Measurements from ENCODE around the gene SCNN1A.

SCNN1A gene

DNA sequence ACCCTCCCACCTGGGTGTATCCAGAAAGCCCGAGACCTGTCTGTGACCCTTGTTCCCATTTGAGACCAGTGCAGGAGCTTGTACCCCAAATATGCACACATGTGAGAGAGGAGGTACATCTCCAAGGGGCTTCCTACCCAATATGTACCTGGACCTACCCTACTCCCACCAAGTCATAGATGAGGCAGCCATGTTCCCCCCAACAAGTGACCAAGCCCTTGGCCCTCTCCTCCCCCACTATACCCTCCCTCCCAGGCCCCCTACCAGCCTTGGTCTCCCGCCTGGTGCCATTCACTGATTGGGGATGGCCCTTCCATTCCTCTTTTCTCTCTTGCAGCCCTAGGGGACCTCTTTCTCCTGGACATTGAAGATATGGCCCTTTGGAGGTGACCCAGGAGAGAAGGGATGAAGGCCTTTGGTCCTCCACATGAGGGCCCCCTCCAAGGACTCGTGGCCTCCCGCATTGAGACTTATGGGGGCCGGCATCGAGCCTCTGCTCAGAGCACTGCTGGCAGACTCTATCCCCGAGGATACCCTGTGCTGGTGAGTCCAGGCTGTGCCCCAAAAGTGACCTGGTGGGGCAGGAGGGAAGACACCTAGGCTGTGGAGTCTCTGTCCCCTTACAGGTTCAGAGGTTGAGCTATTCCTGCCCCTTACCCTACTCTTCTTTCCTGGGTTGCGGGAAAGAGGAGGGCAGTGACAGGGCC lies 63.4 kb downstream of the SCNN1A start:
- H3K27me3 ChIP-seq (ENCODE audit: insufficient read depth, poor library complexity, severe bottlenecking): no peaks in the 10 kb centered on the region
- H3K4me1 ChIP-seq (ENCODE audit: insufficient read depth, poor library complexity, severe bottlenecking): peaks cover 20% of the 10 kb centered on the region
- ATAC-seq (ENCODE audit: low read depth) (no peak), DNase-seq (ENCODE audit: low spot score) (no peak)
- H3K27ac ChIP-seq (ENCODE audit: poor library complexity, severe bottlenecking): peak overlapping the region; percentile 68
- no peaks in the 10 kb centered on the region for H3K36me3 ChIP-seq (ENCODE audit: low read depth)
- TF ChIP-seq, protein P1, sequence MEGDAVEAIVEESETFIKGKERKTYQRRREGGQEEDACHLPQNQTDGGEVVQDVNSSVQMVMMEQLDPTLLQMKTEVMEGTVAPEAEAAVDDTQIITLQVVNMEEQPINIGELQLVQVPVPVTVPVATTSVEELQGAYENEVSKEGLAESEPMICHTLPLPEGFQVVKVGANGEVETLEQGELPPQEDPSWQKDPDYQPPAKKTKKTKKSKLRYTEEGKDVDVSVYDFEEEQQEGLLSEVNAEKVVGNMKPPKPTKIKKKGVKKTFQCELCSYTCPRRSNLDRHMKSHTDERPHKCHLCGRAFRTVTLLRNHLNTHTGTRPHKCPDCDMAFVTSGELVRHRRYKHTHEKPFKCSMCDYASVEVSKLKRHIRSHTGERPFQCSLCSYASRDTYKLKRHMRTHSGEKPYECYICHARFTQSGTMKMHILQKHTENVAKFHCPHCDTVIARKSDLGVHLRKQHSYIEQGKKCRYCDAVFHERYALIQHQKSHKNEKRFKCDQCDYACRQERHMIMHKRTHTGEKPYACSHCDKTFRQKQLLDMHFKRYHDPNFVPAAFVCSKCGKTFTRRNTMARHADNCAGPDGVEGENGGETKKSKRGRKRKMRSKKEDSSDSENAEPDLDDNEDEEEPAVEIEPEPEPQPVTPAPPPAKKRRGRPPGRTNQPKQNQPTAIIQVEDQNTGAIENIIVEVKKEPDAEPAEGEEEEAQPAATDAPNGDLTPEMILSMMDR (IDR thresholded peaks at IDR 0.05; ENCODE audit: poor library complexity, severe bottlenecking): no peak
- no peaks in the 10 kb centered on the region for H3K9me3 ChIP-seq (ENCODE audit: severe bottlenecking)
- no peak overlapping the region for H3K4me3 ChIP-seq (ENCODE audit: severe bottlenecking)

DNA sequence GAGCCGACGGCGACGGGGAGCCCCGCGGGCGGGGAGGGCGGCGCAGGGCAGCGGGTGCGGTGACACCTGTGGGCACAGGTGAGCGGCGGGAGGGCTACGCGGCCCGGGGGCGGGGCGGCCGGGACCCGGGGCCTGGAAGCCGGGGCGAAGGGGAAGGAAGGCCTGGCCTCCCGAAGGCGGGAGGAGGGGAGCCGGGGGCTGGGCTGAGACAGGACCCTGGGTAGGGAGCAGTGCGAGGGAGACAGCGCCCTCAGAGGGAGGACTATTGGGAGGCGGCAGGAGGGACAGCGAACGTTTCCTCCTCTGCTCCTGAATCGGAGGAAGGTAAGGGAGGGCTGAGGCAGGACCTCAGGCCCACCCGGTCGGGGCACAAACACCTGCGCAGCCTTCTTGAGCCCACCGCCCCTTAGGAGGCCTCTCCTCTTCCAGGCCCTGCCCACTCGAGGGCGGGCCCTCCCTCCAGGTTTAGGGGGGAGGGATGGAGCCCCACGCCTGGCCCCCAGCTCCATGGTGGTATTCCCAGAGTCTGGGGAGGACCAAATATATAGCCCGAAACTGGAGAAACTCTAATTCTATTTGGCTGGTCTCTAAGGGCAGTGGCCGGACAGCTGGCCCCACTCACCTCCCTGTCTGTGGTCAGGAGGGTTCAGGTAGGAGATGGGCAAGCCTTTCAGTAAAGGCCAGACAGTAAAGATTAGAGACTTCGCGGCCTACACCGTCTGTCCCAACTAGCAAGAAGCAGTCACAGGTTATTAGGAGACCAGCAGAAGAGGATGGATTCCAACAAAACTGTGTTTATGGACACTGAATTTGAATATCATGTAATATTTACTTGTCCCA lies 64.4 kb downstream of the SCNN1A start:
- DNase-seq (ENCODE audit: low spot score) (no peak), ATAC-seq (ENCODE audit: low read depth) (no peak)
- peak overlapping the region; percentile 36 for H3K4me3 ChIP-seq (ENCODE audit: severe bottlenecking)
- H3K4me1 ChIP-seq (ENCODE audit: insufficient read depth, poor library complexity, severe bottlenecking): peaks cover 20% of the 10 kb centered on the region
- H3K27ac ChIP-seq (ENCODE audit: poor library complexity, severe bottlenecking): no peak overlapping the region
- no peaks in the 10 kb centered on the region for H3K27me3 ChIP-seq (ENCODE audit: insufficient read depth, poor library complexity, severe bottlenecking)
- H3K36me3 ChIP-seq (ENCODE audit: low read depth): no peaks in the 10 kb centered on the region
- TF ChIP-seq, protein P1 (IDR thresholded peaks at IDR 0.05; ENCODE audit: poor library complexity, severe bottlenecking): no peak
- H3K9me3 ChIP-seq (ENCODE audit: severe bottlenecking): no peaks in the 10 kb centered on the region

DNA sequence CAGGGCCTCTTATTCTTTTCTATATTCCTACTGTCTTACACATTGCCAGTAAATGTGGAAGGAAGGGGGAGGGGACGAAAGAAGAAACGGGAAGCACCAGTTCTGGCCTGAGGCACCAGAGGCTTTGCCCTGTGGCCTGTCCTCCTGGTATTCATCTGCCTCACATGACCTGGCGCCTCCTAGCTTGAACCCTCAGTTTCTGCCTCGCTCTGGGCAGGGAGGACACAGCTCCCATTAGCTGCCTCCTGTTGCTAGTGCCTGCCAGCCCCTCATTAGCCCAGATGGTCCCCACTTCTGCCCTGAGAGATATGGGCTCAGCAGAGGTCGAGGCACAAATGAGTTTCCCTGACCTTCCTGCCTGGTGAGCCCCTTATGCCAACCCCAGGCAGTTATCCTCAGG lies 67.8 kb downstream of the SCNN1A start:
- H3K4me3 ChIP-seq (ENCODE audit: severe bottlenecking): no peak overlapping the region
- peaks cover 8% of the 10 kb centered on the region for H3K4me1 ChIP-seq (ENCODE audit: insufficient read depth, poor library complexity, severe bottlenecking)
- ATAC-seq (ENCODE audit: low read depth): no peak
- no peak overlapping the region for H3K27ac ChIP-seq (ENCODE audit: poor library complexity, severe bottlenecking)
- no peaks in the 10 kb centered on the region for H3K36me3 ChIP-seq (ENCODE audit: low read depth)
- TF ChIP-seq, protein P1 (IDR thresholded peaks at IDR 0.05; ENCODE audit: poor library complexity, severe bottlenecking): no peak
- H3K9me3 ChIP-seq (ENCODE audit: severe bottlenecking): no peaks in the 10 kb centered on the region
- DNase-seq (ENCODE audit: low spot score): no peak
- H3K27me3 ChIP-seq (ENCODE audit: insufficient read depth, poor library complexity, severe bottlenecking): no peaks in the 10 kb centered on the region

DNA sequence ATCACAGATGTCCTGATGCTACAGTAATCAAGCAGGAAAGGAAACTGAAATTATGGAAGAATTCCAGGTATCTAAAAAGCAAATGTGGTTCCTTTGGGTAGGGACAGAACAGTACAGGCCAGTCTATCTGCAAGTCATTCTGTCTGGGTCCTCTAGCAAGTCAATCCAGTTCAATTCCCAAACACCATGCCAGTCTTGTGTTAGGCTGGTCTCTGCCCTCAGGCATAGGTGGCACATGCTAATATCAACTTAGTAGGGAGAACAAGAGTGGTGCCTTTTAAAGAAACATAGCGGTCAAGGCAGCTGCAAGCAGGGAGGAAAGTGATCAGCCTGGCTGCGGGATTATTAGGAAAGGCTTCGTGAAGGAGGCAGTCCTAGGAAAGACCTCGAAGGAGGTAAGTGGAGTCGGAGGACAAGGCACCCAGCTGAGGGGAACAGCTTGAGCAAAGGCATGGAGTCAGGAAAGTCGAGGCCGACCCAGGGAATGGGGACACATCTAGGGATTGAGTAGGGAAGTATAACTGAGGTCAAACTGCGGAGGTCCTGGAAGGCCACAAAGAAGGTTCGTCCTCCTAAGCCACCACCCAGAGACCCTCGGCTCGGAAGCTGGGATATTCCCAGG lies 68.7 kb downstream of the SCNN1A start:
- Histone ChIP-seq H3K27ac (ENCODE audit: poor library complexity, severe bottlenecking) (no peak overlapping the region), H3K36me3 (ENCODE audit: low read depth) (no peaks in the 10 kb centered on the region), H3K4me1 (ENCODE audit: insufficient read depth, poor library complexity, severe bottlenecking) (peaks cover under 1% of the 10 kb centered on the region), H3K27me3 (ENCODE audit: insufficient read depth, poor library complexity, severe bottlenecking) (no peaks in the 10 kb centered on the region), H3K9me3 (ENCODE audit: severe bottlenecking) (no peaks in the 10 kb centered on the region), H3K4me3 (ENCODE audit: severe bottlenecking) (no peak overlapping the region)
- DNase-seq (ENCODE audit: low spot score): no peak
- TF ChIP-seq, protein P1 (IDR thresholded peaks at IDR 0.05; ENCODE audit: poor library complexity, severe bottlenecking): no peak
- ATAC-seq (ENCODE audit: low read depth): no peak

Data from RWPE2 (cell line).